Esophagus squamous epithelium (tissue), 5 donors: ENCODE measurements around the gene BIRC2. TPM values are rescaled to one million over a fixed set of nuclear protein-coding genes. Genes with fewer than 3 reads are reported as not detected.

ENCODE experiments used
- DNase-seq: peaks from one replicate; lab custom pipeline; 2025; lab: John Stamatoyannopoulos, UW
- H3K27ac ChIP-seq, 4 donors: fragments of 200-600 bp; sonication (generic); one replicate each; pipeline ENCODE4 v1.5.1; 2016 to 2019; ENCODE audit warnings: mild to moderate bottlenecking in 1 of 4
- H3K27me3 ChIP-seq, 4 donors: fragments of 200-600 bp; sonication (generic); 1 replicate in 3 of 4; 2 replicates in 1 of 4; pipeline versions ENCODE4 v1.5.1 to v1.6.0; 2017 to 2021; ENCODE audit warnings: antibody characterized with exemption in 1 of 4
- H3K36me3 ChIP-seq, 3 donors: fragments of 200-600 bp; sonication (generic); one replicate each; pipeline ENCODE4 v1.5.1; 2016 to 2019
- H3K4me1 ChIP-seq, 3 donors: fragments of 200-600 bp; sonication (generic); one replicate each; pipeline ENCODE4 v1.5.1; 2017 to 2019
- H3K4me3 ChIP-seq, 4 donors: fragments of 200-600 bp; sonication (generic); 1 replicate in 3 of 4; 2 replicates in 1 of 4; pipeline ENCODE4 v1.5.1; 2016 to 2019; ENCODE audit warnings: mild to moderate bottlenecking in 2 of 4, moderate library complexity in 1 of 4
- H3K9me3 ChIP-seq, 3 donors: fragments of 200-600 bp; sonication (generic); one replicate each; pipeline ENCODE4 v1.5.1; 2016 to 2019
- CTCF ChIP-seq, 6 experiments: fragments of 450-650 bp in 4 of 6; fragments of 200-600 bp in 2 of 6; sonication (generic) in 2 of 6; IDR thresholded peaks; one replicate each; pipeline ENCODE4 v1.5.1; 2016 to 2019; ENCODE audit warnings: antibody characterized with exemption in 6 of 6, mild to moderate bottlenecking in 4 of 6, moderate library complexity in 4 of 6
- POLR2A ChIP-seq, 4 donors: fragments of 450-650 bp; IDR thresholded peaks; one replicate each; pipeline ENCODE4 v1.6.1; 2017; ENCODE audit warnings: antibody characterized with exemption in 4 of 4, mild to moderate bottlenecking in 4 of 4, moderate library complexity in 3 of 4
- WGBS, 2 donors: methylation state at CpG; one replicate each; pipeline ENCODE4 v1.1.5; 2018; 5-methylcytosine and 5-hydroxymethylcytosine counted together
- intact Hi-C: fragments of 100-400 bp; cut with DNase I; formaldehyde crosslinking; loops from one replicate; pipeline ENCODE4 v1.15.0; 2022
- total RNA-seq, 4 donors: library from RNA; depleted of rRNA; stranded (reverse); fragments of >200 nt; gene quantifications; one replicate each; pipeline ENCODE4 v1.1.0, GENCODE V29; 2016
- donor health status: DM: yes; HTN: yes; CAD: no.

The BIRC2 gene
- total RNA-seq, 4 donors from 2014 or later: 18.9 to 38.7 (median 26.4) TPM

GRCh38 chr11:102343809-102344208, 3.2 kb upstream of the BIRC2 start:
- no peaks in the 10 kb centered on the region for H3K9me3 ChIP-seq
- peaks cover 0 to 25% (median 4%) of the 10 kb centered on the region in 3 donors for H3K4me1 ChIP-seq
- no peak overlapping the region for H3K27ac ChIP-seq
- WGBS, 2 donors: 38% methylated on average over 1 of the region's 1 CpG
- no peak overlapping the region for H3K4me3 ChIP-seq
- no peak for DNase-seq
- H3K27me3 ChIP-seq: no peaks in the 10 kb centered on the region
- intact Hi-C loops: loop anchor here (5.0 kb wide), 1 partner anchor 57 kb away; no protein-coding TSS in a partner anchor
- no peaks in the 10 kb centered on the region for H3K36me3 ChIP-seq
- TF ChIP-seq POLR2A (IDR thresholded peaks at IDR 0.05): no peak
- TF ChIP-seq CTCF (IDR thresholded peaks at IDR 0.05): no peak

GRCh38 chr11:102345904-102346303, 1.1 kb upstream of the BIRC2 start:
- intact Hi-C loops: no loop called here
- 15 to 17% methylated on average over 8 of the region's 8 CpGs for WGBS, 2 donors
- H3K36me3 ChIP-seq: peaks cover 0 to 2% (median 0%) of the 10 kb centered on the region in 3 donors
- H3K27me3 ChIP-seq: no peaks in the 10 kb centered on the region
- no peaks in the 10 kb centered on the region for H3K9me3 ChIP-seq
- peaks cover 0 to 46% (median 8%) of the 10 kb centered on the region in 3 donors for H3K4me1 ChIP-seq
- TF ChIP-seq POLR2A (IDR thresholded peaks at IDR 0.05) (no peak), CTCF (IDR thresholded peaks at IDR 0.05) (no peak)
- H3K27ac ChIP-seq: peak overlapping the region; percentile 3 to 99 (median 98)
- no peak for DNase-seq
- H3K4me3 ChIP-seq: peak overlapping the region in 3 of 4 donors; percentile 74 to 92 (median 79)

GRCh38 chr11:102346456-102346747, 612 bp upstream of the BIRC2 start:
- Histone ChIP-seq H3K36me3 (peaks cover 0 to 7% (median 0%) of the 10 kb centered on the region in 3 donors), H3K27ac (peak overlapping the region; percentile 97 to 99 (median 98)), H3K9me3 (no peaks in the 10 kb centered on the region), H3K4me3 (peak overlapping the region; percentile 61 to 92 (median 76)), H3K27me3 (no peaks in the 10 kb centered on the region), H3K4me1 (peaks cover 0 to 46% (median 8%) of the 10 kb centered on the region in 3 donors)
- no peak for DNase-seq
- TF ChIP-seq CTCF (IDR thresholded peaks at IDR 0.05) (no peak), POLR2A (IDR thresholded peaks at IDR 0.05) (no peak)
- WGBS, 2 donors: 0% methylated on average over 5 of the region's 5 CpGs
- intact Hi-C loops: no loop called here

GRCh38 chr11:102347462-102348370, 702 bp downstream of the BIRC2 start:
- Histone ChIP-seq H3K27ac (peak overlapping the region; percentile 97 to 99 (median 98)), H3K27me3 (no peaks in the 10 kb centered on the region), H3K4me1 (peaks cover 0 to 40% (median 6%) of the 10 kb centered on the region in 3 donors), H3K9me3 (no peaks in the 10 kb centered on the region), H3K4me3 (peak overlapping the region; percentile 61 to 92 (median 76)), H3K36me3 (peaks cover 0 to 19% (median 0%) of the 10 kb centered on the region in 3 donors)
- intact Hi-C loops: no loop called here
- TF ChIP-seq POLR2A (IDR thresholded peaks at IDR 0.05) (peak in 1 of 4 donors; percentile 21), CTCF (IDR thresholded peaks at IDR 0.05) (peak in 1 of 6 experiments; percentile 10)
- WGBS, 2 donors: 1% methylated on average over 26 to 30 of the region's 33 CpGs
- no peak for DNase-seq

GRCh38 chr11:102357116-102357515, 10.1 kb downstream of the BIRC2 start:
- no peaks in the 10 kb centered on the region for H3K9me3 ChIP-seq
- H3K4me3 ChIP-seq: no peak overlapping the region
- TF ChIP-seq CTCF (IDR thresholded peaks at IDR 0.05): no peak
- no peak for TF ChIP-seq POLR2A (IDR thresholded peaks at IDR 0.05)
- peaks cover 0 to 73% (median 10%) of the 10 kb centered on the region in 3 donors for H3K36me3 ChIP-seq
- H3K4me1 ChIP-seq: peaks cover 0 to 6% (median 0%) of the 10 kb centered on the region in 3 donors
- intact Hi-C loops: no loop called here
- H3K27ac ChIP-seq: no peak overlapping the region
- DNase-seq: no peak
- no peaks in the 10 kb centered on the region for H3K27me3 ChIP-seq
